GM19043 (cell line): ENCODE results near the gene ZBTB9.

Source experiments
- ATAC-seq: cut with Tn5 transposase; IDR thresholded peaks from one replicate; pipeline ENCODE4 v1.9.1; 2021; ENCODE audit warnings: low read depth; ENCODE audit not compliant: unreplicated experiment

Gene ZBTB9

DNA sequence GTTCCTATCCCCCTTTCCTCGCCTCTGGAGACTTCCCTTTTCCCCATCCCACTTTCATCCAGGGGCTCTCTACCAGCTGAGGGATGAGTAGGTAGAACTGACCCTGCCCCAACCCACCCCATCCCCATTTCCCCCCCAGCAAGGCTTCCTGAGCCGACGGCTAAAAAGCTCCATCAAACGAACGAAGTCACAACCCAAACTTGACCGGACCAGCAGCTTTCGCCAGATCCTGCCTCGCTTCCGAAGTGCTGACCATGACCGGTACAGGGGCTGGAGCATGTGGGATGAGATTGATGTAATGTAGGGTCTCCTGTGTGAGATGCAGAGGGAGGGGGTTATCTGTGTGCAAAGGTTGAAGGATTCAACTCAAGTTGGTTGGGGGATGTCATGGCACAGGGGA lies 21.8 kb upstream of the ZBTB9 start:
- ATAC-seq = no peak

DNA sequence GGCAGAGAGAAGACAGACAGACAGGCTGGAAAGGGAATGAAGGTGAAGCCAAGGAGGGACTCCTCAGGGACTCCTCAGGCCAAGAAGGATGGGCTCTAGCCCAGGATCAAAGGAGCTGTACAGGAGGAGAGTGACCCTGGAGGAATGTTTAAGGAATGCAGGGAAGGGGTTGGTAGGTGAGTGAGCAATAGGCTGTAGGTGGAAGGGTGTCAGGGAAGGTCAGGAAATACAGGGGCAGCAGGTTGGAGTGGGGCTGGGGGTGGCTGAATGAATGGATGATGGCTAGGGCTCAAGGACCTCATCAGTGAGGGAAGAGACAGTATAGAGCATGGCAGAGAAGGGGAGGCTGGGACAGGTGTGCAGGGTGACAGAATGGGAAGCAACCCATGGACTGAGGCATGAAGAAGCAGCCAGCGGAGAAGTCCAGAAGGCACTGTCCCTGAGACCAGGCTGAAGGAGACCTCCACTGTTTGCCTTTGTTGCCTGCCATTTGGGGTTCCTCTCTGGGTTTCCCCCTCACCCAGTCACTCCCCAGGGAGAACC lies 21.3 kb upstream of the ZBTB9 start:
- no peak for ATAC-seq

DNA sequence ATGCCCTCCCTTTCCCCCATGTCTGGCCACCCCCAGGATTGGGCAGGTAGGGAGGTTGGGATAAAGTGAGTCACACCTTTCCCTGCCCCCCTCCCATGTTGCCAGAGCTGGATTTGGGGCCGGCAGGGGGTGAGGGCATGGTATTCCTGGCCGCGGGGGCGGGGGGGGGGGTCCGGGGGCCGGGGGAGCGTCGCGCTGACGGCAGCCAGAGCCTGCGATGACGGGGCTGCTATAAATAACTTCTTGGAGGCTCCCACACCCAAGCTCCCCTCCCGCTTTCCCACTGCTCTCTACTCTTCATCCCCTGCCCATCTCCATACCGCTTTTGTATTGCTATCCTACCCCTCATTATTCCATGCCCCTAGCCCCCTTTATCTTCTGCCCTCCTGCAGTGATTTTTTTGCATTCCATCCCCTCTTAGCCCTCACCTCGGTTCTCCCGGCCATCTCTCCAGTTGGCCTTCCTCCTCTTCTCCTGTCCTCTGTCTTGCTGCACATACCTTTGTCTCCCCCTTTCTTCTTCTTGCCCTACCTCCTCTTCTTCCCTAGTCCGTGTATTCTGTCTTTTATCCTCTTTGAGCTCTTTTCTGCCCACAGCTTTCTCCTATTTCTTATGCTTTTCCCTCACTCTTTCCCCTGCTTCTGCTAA lies 20.7 kb upstream of the ZBTB9 start:
- no peak for ATAC-seq

GRCh38 chr6:33434961-33435360 lies 19.4 kb upstream of the ZBTB9 start:
- no peak for ATAC-seq

DNA sequence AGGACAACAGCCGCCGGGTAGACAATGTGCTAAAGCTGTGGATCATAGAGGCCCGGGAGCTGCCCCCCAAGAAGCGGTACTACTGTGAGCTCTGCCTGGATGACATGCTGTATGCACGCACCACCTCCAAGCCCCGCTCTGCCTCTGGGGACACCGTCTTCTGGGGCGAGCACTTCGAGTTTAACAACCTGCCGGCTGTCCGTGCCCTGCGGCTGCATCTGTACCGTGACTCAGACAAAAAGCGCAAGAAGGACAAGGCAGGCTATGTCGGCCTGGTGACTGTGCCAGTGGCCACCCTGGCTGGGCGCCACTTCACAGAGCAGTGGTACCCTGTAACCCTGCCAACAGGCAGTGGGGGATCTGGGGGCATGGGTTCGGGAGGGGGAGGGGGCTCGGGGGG lies 16.7 kb upstream of the ZBTB9 start:
- ATAC-seq = no peak

DNA sequence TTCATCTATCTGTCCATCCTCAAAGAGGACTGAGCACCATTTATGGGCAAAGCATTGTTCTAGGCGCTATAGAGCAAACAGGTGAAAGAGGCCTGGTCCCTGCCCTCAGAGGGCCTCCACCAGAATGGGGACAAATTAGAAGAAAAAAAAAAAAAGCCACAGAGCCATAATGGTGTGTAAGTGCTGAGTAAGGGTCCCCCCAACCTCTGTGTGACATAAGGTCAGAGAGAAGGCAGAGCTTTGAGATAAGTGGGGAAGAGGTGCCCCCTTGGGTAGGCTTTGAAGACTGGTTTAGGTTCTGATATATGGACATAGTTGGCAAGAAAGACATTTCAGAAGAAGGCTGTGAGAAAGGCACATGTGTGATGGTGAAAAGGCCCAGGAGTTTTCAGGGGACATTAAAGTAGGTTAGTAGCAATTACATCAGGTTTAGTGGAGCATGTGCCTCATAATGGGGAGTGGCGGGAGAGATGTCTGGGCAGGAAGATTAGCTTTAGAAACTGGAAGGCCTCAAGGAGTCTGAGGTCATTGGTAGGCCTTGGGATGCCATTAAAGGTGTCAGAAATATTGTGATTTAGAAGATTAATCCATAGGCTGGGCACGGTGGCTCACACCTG lies 15.3 kb upstream of the ZBTB9 start:
- no peak for ATAC-seq

DNA sequence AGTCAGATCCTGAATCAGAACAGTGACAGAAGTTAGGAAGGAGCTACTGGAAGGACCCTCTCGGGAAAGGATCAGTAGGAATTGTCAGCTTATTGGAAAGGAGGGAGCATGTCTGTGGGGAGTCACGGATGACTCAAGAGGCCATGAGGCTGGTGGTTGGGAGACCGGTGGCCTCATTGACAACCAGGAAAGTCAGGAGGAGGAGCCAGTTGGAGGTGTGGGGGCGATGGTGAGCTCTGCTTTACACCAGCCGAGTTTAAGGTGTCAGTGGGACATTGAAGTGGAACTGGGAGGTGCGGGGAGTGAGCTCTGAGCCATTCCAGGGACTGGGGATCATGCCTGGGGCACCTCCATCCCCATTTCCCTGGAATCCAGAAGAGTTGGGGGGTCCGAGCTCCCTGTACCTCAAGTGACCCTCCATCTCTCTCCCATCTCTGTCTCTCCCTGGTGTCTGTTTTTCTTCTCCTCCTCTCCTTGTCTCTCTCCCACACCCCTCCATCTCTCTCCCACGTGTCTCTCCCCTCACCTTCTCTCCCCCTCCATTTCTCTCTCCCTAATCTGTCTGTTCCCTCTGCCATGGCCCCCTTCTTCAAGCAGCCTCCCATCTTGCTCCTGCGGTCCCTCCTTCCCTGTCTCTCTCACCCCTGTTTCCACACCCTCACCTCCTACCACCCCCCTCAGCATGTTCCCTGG lies 14.3 kb upstream of the ZBTB9 start:
- no peak for ATAC-seq

- no peak for ATAC-seq
These were observed 13.6 kb upstream of the ZBTB9 start for GRCh38 chr6:33440649-33441309.

- no peak for ATAC-seq
These were observed 12.9 kb upstream of the ZBTB9 start for GRCh38 chr6:33441457-33441856.

DNA sequence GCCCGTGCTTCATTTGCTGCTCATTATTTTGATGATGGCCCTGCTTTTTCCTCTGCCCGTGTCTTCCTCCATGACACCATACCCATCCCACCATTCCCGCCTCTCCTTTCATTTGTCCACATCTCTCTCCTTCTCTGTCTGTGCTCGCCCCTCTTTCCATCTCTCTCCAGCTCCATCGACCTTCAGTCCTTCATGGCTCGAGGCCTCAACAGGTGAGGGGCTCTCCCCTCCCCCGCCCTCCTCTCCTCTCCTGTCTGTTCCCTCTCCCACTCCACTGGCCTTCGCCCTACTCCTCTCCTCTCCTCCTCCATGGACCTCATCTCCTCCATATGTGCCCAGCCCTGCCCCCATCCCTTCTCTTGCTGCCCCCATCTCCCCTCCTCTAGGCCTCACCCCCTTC lies 12.1 kb upstream of the ZBTB9 start:
- ATAC-seq = no peak

- ATAC-seq = no peak
These were observed 11.4 kb upstream of the ZBTB9 start for GRCh38 chr6:33443025-33443424.

DNA sequence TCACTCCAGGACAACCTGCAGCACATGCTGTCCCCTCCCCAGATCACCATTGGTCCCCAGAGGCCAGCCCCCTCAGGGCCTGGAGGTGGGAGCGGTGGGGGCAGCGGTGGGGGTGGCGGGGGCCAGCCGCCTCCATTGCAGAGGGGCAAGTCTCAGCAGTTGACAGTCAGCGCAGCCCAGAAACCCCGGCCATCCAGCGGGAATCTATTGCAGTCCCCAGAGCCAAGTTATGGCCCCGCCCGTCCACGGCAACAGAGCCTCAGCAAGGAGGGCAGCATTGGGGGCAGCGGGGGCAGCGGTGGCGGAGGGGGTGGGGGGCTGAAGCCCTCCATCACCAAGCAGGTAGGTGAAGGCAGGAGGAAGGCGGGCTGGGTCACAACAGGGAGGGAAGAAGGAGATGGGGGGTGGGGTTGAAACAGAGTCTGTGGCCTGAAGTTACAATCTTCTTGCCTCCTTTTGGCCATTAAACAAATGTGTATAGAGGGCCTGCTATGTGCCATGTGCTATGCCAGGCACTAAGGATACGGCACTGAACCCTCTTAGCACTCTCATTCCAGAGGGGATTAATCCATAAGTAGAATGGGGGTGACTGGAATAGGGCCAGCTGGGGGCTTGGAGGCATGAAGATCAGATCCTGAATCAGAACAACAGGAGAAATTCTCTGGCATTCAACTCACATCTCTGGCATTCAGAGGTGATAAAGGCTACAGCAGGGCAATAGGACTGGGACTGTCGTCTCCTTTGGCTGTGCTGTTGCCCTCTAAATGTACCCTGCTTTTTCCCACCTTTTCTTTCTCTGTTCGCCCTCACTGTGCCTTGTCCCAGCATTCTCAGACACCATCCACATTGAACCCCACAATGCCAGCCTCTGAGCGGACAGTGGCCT lies 10.5 kb upstream of the ZBTB9 start:
- no peak for ATAC-seq

DNA sequence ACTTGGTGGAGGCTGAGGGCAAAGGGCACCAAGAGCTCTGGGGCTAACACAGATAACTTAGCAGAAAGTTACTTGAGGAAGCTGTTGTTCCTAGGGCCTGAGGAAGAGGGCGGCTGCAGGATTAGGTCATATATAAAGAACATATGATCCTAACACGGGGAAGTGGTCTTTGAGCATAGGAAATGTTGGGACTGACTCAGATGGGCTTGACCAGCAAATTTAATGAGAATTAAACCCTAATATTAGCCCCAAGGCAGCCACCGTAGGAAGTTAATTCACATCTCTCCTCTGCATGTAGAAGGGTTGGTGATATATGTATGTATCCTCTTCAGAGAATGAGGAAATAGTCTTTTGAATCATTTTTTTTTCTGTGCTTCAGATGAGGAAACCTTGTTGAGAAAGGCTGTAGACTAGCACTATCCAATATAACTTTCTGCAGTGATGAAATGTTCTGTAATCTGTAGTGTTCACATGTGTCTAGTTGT lies 9.2 kb upstream of the ZBTB9 start:
- no peak for ATAC-seq

DNA sequence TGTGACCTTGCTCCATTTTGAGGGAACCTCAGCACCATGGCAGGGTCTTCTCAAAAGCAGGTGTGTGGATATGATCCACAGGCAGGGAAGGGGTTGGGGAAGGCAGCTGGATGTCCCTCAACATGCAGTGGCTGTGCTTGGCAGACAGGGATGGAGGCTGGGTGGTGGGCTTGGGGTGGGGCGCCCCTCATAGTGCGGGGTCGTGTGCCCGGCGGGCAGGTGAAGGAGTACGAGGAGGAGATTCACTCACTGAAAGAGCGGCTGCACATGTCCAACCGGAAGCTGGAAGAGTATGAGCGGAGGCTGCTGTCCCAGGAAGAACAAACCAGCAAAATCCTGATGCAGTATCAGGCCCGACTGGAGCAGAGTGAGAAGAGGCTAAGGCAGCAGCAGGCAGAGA lies 8.0 kb upstream of the ZBTB9 start:
- no peak for ATAC-seq

- no peak for ATAC-seq
These were observed 3.9 kb upstream of the ZBTB9 start for GRCh38 chr6:33450434-33450833.

DNA sequence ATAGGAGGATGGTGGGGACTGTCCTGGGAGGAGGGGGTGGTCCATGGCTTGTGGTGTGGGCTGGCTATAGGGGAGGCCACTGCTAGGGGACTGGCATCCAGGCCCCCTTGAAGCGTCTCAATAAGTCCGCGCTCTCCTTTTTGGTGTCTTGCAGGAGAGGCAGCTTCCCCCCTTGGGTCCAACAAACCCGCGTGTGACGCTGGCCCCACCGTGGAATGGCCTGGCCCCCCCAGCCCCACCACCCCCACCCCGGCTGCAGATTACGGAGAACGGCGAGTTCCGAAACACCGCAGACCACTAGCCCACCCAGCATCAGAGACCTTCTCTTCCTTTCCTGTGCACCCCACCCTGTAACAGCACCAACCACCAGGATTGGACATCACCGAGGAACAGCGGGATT lies 2.8 kb upstream of the ZBTB9 start:
- no peak for ATAC-seq

DNA sequence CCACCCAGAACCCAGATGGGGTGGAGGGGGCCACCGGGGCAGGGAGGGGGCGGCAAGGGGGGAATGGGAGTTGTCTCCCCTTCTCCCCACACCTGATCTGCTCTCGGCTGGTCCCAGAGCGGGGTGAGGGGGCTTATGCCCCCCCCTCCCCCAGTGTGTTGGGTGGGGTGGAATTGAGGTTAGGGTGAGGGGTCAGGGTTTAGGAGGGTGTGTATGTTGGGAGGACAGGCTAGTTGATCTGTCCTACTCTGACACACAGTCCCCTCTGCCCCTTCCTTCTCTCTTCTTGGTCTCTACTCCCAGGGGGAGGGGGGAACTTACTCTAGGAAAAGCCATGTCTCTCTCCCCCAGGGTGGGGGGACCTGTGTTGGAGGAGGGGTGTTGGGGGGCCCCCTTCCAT lies 1.9 kb upstream of the ZBTB9 start:
- no peak for ATAC-seq

- ATAC-seq = no peak
These were observed 875 bp upstream of the ZBTB9 start for GRCh38 chr6:33453393-33454008.

- no peak for ATAC-seq
These were observed 675 bp downstream of the ZBTB9 start for GRCh38 chr6:33455051-33455450.

DNA sequence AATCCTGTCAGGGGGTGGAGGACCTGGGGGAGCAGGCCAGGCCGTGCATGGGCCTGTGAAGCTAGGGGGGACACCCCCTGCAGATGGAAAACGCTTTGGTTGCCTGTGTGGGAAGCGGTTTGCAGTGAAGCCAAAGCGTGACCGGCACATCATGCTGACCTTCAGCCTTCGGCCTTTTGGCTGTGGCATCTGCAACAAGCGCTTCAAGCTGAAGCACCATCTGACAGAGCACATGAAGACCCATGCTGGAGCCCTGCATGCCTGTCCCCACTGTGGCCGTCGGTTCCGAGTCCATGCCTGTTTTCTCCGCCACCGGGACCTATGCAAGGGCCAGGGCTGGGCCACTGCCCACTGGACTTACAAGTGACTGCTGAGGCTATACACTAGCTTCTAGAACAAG lies 1.8 kb downstream of the ZBTB9 start:
- no peak for ATAC-seq
